RWPE2 (cell line): Measurements from ENCODE around the gene STARD5.

Experiments used
- ATAC-seq: fragments of 200-7000 bp; cut with Tn5 transposase; 3 replicates; pipeline ENCODE4 v1.9.1; 2021; ENCODE audit warnings: low read depth
- DNase-seq: peaks from one replicate; pipeline ENCODE4 v3.0.0-alpha.2; 2020; ENCODE audit warnings: low spot score
- H3K27ac ChIP-seq: fragments of 450-650 bp; 2 replicates; pipeline ENCODE4 v1.5.1; 2017; ENCODE audit warnings: mild to moderate bottlenecking; ENCODE audit not compliant: poor library complexity, severe bottlenecking
- H3K27me3 ChIP-seq: fragments of 250-450 bp; sonication (Bioruptor Pico); 2 replicates; pipeline ENCODE4 v1.5.1; 2021; ENCODE audit warnings: mild to moderate bottlenecking, moderate library complexity; ENCODE audit not compliant: insufficient read depth, poor library complexity, severe bottlenecking
- H3K36me3 ChIP-seq: fragments of 250-450 bp; sonication (Bioruptor Pico); 2 replicates; pipeline ENCODE4 v1.5.1; 2020; ENCODE audit warnings: low read depth, mild to moderate bottlenecking, moderate library complexity
- H3K4me1 ChIP-seq: fragments of 250-450 bp; sonication (Bioruptor Pico); 2 replicates; pipeline ENCODE4 v1.5.1; 2021; ENCODE audit warnings: mild to moderate bottlenecking, moderate library complexity; ENCODE audit not compliant: insufficient read depth, poor library complexity, severe bottlenecking
- H3K4me3 ChIP-seq: fragments of 250-450 bp; sonication (Bioruptor Pico); 2 replicates; pipeline ENCODE4 v1.5.1; 2021; ENCODE audit warnings: mild to moderate bottlenecking, moderate library complexity; ENCODE audit not compliant: severe bottlenecking
- H3K9me3 ChIP-seq: fragments of 250-450 bp; sonication (Bioruptor Pico); 2 replicates; pipeline ENCODE4 v1.5.1; 2021; ENCODE audit warnings: mild to moderate bottlenecking, moderate library complexity; ENCODE audit not compliant: severe bottlenecking
- CTCF ChIP-seq: fragments of 450-650 bp; IDR thresholded peaks from one replicate; pipeline ENCODE4 v1.5.1; 2017; ENCODE audit warnings: mild to moderate bottlenecking, moderate library complexity; ENCODE audit not compliant: poor library complexity, severe bottlenecking

STARD5 gene

GRCh38 chr15:81302701-81303109 is 21.2 kb downstream of the STARD5 start:
- Histone ChIP-seq H3K4me3 (no peak overlapping the region), H3K27me3 (no peaks in the 10 kb centered on the region), H3K9me3 (no peaks in the 10 kb centered on the region), H3K4me1 (peaks cover 18% of the 10 kb centered on the region), H3K27ac (no peak overlapping the region), H3K36me3 (no peaks in the 10 kb centered on the region)
- TF ChIP-seq CTCF: no peak
- ATAC-seq (no peak), DNase-seq (no peak)

DNA sequence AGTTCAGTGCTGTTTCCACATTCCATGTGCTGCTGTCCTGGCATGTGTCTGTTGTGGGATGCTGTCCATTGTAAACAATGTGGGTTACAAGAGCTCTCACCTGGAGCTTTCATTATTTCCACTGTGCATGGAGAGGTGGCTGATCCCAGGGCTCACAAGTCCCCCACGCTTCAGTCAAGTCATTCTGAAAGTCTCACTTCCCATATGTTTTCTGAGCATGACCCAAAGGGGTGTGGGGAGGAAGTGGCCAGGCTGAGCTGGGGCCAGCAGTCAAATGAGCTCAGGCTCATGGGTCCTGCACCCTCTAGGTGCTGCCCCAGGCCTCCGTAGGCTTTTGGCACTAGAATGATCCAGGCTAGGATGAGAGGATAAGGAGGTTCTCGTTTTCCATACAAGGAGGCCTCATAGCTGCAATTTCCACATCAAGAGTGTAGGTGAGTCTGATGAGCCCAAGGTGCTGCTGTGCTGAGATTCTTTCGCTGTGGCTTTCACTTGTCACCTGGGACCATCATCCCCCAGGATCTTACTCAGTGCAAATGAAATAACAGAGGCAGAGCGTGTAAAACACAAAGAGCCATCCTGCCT is 22.0 kb downstream of the STARD5 start:
- peak; percentile 16 for DNase-seq
- Histone ChIP-seq H3K27ac (no peak overlapping the region), H3K27me3 (no peaks in the 10 kb centered on the region), H3K4me1 (peaks cover 24% of the 10 kb centered on the region), H3K9me3 (no peaks in the 10 kb centered on the region), H3K4me3 (no peak overlapping the region), H3K36me3 (no peaks in the 10 kb centered on the region)
- no peak for ATAC-seq
- TF ChIP-seq CTCF: no peak

DNA sequence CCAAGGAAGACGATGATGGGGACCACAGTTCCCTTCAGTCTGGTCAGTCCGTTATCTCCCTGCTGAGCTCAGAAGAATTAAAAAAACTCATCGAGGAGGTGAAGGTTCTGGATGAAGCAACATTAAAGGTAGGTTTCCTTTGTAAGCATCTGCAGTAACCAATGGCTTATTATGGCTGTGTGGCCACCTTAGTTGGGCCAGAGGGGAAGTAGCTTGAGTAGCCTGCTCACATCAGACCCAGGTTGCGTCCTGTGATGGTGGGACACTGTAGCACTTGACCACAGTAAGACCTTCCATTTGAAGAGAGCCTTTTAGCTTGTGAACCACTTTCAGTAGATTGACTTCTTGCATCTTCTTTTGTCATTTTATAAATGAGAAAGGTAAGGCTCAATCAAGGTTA is 22.6 kb downstream of the STARD5 start:
- H3K4me1 ChIP-seq: peaks cover 29% of the 10 kb centered on the region
- H3K9me3 ChIP-seq: no peaks in the 10 kb centered on the region
- H3K27ac ChIP-seq: no peak overlapping the region
- H3K36me3 ChIP-seq: no peaks in the 10 kb centered on the region
- H3K4me3 ChIP-seq: no peak overlapping the region
- peak; percentile 15 for DNase-seq
- H3K27me3 ChIP-seq: no peaks in the 10 kb centered on the region
- TF ChIP-seq CTCF: no peak
- ATAC-seq: no peak

- DNase-seq (peak; percentile 63), ATAC-seq (no peak)
- Histone ChIP-seq H3K36me3 (no peaks in the 10 kb centered on the region), H3K27me3 (no peaks in the 10 kb centered on the region), H3K9me3 (no peaks in the 10 kb centered on the region), H3K4me3 (no peak overlapping the region), H3K4me1 (peaks cover 31% of the 10 kb centered on the region), H3K27ac (no peak overlapping the region)
- TF ChIP-seq CTCF: no peak
Observed at GRCh38 chr15:81299630-81300273, 24.2 kb downstream of the STARD5 start.

- peaks cover 27% of the 10 kb centered on the region for H3K4me1 ChIP-seq
- H3K36me3 ChIP-seq: no peaks in the 10 kb centered on the region
- no peak overlapping the region for H3K27ac ChIP-seq
- no peak for ATAC-seq
- H3K4me3 ChIP-seq: no peak overlapping the region
- DNase-seq: no peak
- TF ChIP-seq CTCF: no peak
- no peaks in the 10 kb centered on the region for H3K27me3 ChIP-seq
- H3K9me3 ChIP-seq: no peaks in the 10 kb centered on the region
Observed at GRCh38 chr15:81299156-81299555, 24.8 kb downstream of the STARD5 start.
